Measurements from ENCODE around the gene ZMYM5. TPM values are rescaled to one million over a fixed set of nuclear protein-coding genes. Genes with fewer than 3 reads are reported as not detected.

Gene ZMYM5
- total and polyA plus RNA-seq, 9 of the 15 experiments (the other 6 are each of a cell fraction or from before 2014, with no cell fraction given), result 5.4 to 11.9 (median 7.8) TPM

DNA sequence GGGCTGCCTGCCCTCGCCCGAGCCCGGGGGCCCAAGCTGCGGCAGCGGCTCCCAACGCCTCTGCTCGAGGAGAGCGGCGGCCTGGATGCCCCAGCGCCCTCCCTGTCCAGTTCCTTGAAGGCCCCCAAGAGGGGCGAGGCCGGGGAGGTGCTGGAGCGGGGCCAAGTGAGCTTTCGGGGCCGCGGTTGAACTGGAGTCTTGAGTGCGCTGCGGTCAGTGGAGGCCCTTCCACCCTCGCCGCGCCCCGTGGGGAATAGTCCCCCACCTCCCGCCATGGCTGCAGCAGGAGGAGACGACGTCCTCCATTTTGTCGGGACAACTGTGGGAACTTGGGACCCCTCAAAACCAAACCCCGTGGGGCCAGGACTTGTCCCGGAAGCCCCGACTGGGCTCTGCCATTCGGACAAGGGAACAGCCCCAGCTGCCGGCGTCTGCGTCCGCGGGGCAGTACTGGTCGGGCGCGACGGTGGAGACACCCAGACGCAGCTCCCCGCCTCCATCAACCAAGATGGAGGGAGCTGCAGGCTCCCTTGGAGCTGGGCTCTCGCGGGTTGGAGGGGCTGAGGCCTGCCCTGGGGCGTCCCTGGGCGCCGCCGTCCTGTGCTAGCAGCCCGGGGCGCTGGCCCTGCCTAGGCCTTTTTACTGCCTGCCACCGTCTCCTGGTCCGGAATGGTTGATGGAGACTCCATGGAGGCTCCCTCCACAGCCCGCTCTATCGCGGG lies 736 bp upstream of the ZMYM5 start:
- Histone ChIP-seq H3K9me1 (ENCODE audit: control insufficient read depth, insufficient read depth, low read length) (no peaks in the 10 kb centered on the region), H3K4me3 (peak overlapping the region; percentile 57), H3K27ac (ENCODE audit: extremely low read depth, low read depth, low read length) (peak overlapping the region; percentile 91), H3K4me2 (ENCODE audit: insufficient read depth, low read length) (peak overlapping the region; percentile 73), H3K9me3 (replicated peaks; ENCODE audit: control insufficient read depth, insufficient read depth, low read depth, low read length) (no peaks in the 10 kb centered on the region), H3K4me1 (replicated peaks in 1 of 2; ENCODE audit: control insufficient read depth in 2 of 2, insufficient read depth in 2 of 2, low read length in 2 of 2) (peaks cover 15 to 20% of the 10 kb centered on the region in 2 experiments; a peak in 4 of 5 replicates), H2AFZ (ENCODE audit: low read depth, low read length) (peak overlapping the region; percentile 89), H3K36me3 (ENCODE audit: control insufficient read depth, insufficient read depth, low read length) (peaks cover 7% of the 10 kb centered on the region; the same call in 2 of the 3 replicates), H3K9ac (ENCODE audit: insufficient read depth in 1 of 2, low read depth in 2 of 2, low read length in 2 of 2) (peak overlapping the region; percentile 76 to 94), H3K27me3 (ENCODE audit: control insufficient read depth in 2 of 2, insufficient read depth in 2 of 2, low read length in 2 of 2) (no peaks in the 10 kb centered on the region), H3K79me2 (ENCODE audit: control insufficient read depth, insufficient read depth, low read length) (peaks cover 35% of the 10 kb centered on the region), H4K20me1 (replicated peaks; ENCODE audit: control insufficient read depth, insufficient read depth, low read length) (no peaks in the 10 kb centered on the region)
- in situ Hi-C loops (cut with MboI), result no loop called here
- under 1% methylated on average over 13 of the region's 54 CpGs for WGBS (ENCODE audit: insufficient coverage, low coverage, missing lambda C conversion rate)
- peak; percentile 63 for ATAC-seq
- intact Hi-C loops (cut with micrococcal nuclease), result loop anchor here (5.0 to 10.0 kb wide), 2 partner anchors 79 to 98 kb away; partner anchors contain the start of gene PSPC1
- TSS peak; percentile 80 for BruUV-seq (replicated peaks)
- POLR2A ChIA-PET, result interaction anchor here (0.5 to 1.5 kb wide), 17 partner anchors 11 to 777 kb away, joined by 3 to 8 read pairs (median 3); no protein-coding TSS in a partner anchor
- peak; percentile 61 to 77 (median 66) for DNase-seq (ENCODE audit: extremely low read depth in 1 of 4, low spot score in 3 of 4)
- FAIRE-seq, result no peak
- CTCF ChIA-PET (ENCODE audit: low intra/inter-chr PET ratio), result interaction anchor here (1.6 kb wide), 1 partner anchor 96 kb away, joined by 3 read pairs; no protein-coding TSS in a partner anchor
- TF ChIP-seq POLR2G (IDR thresholded peaks at IDR 0.05; ENCODE audit: low read depth, low read length) (peak; percentile 84), BHLHE40 (IDR thresholded peaks at IDR 0.05; ENCODE audit: low read length) (no peak), GTF2E2 (tag; IDR thresholded peaks at IDR 0.05) (peak; percentile 71; the same call in 1 of the 2 replicates), NR2C2 (CRISPR knock-in tag; IDR thresholded peaks at IDR 0.05) (no peak), NR2C2 (tag; IDR thresholded peaks at IDR 0.05) (no peak; the same call in 1 of the 2 replicates), NFIC (IDR thresholded peaks at IDR 0.05) (peak; percentile 91), ZBTB7A (IDR thresholded peaks at IDR 0.05; ENCODE audit: borderline replicate concordance, control insufficient read depth, low read depth, low read length) (peak; percentile 31; the same call in 1 of the 2 replicates), RBFOX2 (IDR thresholded peaks at IDR 0.05; ENCODE audit: low read depth, low read length) (peak; percentile 85), L3MBTL2 (IDR thresholded peaks at IDR 0.05) (peak; percentile 8; the same call in 1 of the 2 replicates), PRMT5 (CRISPR knock-in tag; IDR thresholded peaks at IDR 0.05) (no peak), BRD9 (IDR thresholded peaks at IDR 0.05; ENCODE audit: low read depth, partially characterized antibody) (no peak), POLR2AphosphoS5 (IDR thresholded peaks at IDR 0.05; ENCODE audit: control insufficient read depth, insufficient read depth, low read depth, low read length) (0 out of 2 replicates have a peak, but pooled peaks have one; percentile 10), ZNF589 (CRISPR knock-in tag; IDR thresholded peaks at IDR 0.05; ENCODE audit: low read depth) (peak; percentile 55; the same call in 1 of the 2 replicates)
- TF ChIP-seq, protein P1, sequence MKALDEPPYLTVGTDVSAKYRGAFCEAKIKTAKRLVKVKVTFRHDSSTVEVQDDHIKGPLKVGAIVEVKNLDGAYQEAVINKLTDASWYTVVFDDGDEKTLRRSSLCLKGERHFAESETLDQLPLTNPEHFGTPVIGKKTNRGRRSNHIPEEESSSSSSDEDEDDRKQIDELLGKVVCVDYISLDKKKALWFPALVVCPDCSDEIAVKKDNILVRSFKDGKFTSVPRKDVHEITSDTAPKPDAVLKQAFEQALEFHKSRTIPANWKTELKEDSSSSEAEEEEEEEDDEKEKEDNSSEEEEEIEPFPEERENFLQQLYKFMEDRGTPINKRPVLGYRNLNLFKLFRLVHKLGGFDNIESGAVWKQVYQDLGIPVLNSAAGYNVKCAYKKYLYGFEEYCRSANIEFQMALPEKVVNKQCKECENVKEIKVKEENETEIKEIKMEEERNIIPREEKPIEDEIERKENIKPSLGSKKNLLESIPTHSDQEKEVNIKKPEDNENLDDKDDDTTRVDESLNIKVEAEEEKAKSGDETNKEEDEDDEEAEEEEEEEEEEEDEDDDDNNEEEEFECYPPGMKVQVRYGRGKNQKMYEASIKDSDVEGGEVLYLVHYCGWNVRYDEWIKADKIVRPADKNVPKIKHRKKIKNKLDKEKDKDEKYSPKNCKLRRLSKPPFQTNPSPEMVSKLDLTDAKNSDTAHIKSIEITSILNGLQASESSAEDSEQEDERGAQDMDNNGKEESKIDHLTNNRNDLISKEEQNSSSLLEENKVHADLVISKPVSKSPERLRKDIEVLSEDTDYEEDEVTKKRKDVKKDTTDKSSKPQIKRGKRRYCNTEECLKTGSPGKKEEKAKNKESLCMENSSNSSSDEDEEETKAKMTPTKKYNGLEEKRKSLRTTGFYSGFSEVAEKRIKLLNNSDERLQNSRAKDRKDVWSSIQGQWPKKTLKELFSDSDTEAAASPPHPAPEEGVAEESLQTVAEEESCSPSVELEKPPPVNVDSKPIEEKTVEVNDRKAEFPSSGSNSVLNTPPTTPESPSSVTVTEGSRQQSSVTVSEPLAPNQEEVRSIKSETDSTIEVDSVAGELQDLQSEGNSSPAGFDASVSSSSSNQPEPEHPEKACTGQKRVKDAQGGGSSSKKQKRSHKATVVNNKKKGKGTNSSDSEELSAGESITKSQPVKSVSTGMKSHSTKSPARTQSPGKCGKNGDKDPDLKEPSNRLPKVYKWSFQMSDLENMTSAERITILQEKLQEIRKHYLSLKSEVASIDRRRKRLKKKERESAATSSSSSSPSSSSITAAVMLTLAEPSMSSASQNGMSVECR (CRISPR knock-in tag; IDR thresholded peaks at IDR 0.05), result 0 out of 2 replicates have a peak, but pooled peaks have one; percentile 30
- TF ChIP-seq, protein P2, sequence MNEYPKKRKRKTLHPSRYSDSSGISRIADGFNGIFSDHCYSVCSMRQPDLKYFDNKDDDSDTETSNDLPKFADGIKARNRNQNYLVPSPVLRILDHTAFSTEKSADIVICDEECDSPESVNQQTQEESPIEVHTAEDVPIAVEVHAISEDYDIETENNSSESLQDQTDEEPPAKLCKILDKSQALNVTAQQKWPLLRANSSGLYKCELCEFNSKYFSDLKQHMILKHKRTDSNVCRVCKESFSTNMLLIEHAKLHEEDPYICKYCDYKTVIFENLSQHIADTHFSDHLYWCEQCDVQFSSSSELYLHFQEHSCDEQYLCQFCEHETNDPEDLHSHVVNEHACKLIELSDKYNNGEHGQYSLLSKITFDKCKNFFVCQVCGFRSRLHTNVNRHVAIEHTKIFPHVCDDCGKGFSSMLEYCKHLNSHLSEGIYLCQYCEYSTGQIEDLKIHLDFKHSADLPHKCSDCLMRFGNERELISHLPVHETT (CRISPR knock-in tag; conservative IDR thresholded peaks at IDR 0.05 in 1 of 2, IDR thresholded peaks at IDR 0.05 in 1 of 2), result peak in 1 of 2 experiments; percentile 89; a peak in 2 of 4 replicates
